ELF-1 (cell line): Measurements from ENCODE around the gene BAZ1B.
A peak's percentile ranks its signal among the peaks of the same experiment; 100 is the strongest.
"Not testable (repeated sequence)": the region's sequence is repeated elsewhere in the genome, so short reads cannot be mapped to it uniquely, and the experiment has no call there.

Source experiments
- DNase-seq: peaks from one replicate; pipeline ENCODE4 v3.0.0-alpha.2; 2016; ENCODE audit warnings: low read depth, low spot score

The BAZ1B gene, protein sequence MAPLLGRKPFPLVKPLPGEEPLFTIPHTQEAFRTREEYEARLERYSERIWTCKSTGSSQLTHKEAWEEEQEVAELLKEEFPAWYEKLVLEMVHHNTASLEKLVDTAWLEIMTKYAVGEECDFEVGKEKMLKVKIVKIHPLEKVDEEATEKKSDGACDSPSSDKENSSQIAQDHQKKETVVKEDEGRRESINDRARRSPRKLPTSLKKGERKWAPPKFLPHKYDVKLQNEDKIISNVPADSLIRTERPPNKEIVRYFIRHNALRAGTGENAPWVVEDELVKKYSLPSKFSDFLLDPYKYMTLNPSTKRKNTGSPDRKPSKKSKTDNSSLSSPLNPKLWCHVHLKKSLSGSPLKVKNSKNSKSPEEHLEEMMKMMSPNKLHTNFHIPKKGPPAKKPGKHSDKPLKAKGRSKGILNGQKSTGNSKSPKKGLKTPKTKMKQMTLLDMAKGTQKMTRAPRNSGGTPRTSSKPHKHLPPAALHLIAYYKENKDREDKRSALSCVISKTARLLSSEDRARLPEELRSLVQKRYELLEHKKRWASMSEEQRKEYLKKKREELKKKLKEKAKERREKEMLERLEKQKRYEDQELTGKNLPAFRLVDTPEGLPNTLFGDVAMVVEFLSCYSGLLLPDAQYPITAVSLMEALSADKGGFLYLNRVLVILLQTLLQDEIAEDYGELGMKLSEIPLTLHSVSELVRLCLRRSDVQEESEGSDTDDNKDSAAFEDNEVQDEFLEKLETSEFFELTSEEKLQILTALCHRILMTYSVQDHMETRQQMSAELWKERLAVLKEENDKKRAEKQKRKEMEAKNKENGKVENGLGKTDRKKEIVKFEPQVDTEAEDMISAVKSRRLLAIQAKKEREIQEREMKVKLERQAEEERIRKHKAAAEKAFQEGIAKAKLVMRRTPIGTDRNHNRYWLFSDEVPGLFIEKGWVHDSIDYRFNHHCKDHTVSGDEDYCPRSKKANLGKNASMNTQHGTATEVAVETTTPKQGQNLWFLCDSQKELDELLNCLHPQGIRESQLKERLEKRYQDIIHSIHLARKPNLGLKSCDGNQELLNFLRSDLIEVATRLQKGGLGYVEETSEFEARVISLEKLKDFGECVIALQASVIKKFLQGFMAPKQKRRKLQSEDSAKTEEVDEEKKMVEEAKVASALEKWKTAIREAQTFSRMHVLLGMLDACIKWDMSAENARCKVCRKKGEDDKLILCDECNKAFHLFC (N-terminal part only)

DNA sequence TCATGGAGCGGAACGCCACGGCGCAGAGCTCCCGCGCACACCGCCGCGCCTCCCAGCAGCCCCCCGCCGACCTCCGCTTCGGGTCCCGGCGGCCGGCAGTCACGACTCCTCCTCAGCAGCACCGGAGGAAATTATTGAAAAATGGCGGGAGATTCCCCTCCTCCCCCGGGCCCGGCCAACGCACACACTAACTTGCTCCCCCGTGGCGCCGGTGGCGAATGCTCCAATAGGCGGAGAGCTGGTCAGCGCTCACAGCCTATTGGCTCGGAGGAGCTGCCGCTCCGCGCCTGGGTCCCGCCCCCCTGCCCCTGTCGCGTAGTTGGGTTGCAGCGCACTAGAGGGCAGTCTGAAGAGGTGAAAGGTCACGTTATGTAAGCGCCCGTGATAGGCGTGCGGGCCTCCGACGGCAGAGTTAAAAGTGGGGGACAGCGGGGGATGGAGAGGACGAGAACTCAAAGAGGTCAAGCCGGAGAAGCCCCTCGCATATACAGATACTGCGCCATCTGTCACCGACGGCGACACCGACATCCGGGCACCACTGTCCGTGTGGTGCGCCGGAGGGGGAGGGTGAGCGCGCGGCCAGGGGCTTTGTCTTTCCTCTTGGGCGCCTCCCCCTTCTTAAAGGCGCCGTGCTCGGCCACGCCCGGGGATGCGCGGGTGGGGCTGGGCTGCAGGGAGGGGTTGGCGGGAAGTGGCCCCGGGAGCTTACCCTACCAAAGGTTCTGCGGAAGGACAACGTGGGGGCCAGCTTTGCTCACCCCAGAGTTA lies at the start of gene BAZ1B:
Gene BAZ1B (minus strand): TSS at position 189 of the 768 bp plus-strand sequence. CDS start 360 bp downstream, outside the sequence.
- peak; percentile 99 for DNase-seq

DNA sequence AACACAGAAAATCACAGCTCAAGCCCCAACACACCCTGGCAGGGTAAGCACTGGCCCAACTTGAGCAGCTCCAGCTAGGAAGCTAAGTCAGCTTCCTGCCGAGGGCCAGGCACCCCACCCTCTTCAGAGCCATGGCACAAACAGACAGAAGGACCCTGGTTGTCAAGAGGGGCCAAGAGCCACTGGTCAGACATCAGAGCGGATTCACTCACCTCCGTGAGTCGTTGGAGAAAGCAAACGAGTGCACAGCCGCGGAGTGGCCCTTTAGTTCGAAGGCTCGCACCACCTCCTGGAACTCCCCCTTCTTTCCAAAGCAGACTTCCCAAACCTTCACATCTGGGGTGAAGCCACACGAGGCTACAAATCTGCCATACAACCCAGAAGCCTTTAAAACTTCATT lies 48.9 kb upstream of the BAZ1B start:
- no peak for DNase-seq

DNA sequence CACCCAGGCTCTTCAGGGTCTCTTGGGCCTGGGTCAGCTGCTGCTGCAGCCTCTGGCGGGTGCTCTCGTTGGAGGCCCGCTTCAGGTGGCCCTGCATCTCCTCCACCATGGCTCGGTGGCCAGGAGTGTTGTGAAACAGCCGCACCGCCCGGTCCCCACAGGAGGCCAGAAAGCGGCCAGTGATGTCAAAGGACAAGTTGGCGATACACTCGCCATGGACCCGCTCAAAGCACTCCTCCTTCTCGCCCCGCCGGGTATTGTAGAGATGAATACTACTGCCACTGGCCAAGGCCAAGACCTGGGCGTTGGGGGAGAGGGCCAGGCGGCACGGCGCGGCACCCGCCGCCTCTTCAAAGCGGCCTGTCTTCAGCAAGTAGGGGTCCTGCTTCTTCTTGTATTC lies 48.4 kb upstream of the BAZ1B start:
- DNase-seq = no peak

DNA sequence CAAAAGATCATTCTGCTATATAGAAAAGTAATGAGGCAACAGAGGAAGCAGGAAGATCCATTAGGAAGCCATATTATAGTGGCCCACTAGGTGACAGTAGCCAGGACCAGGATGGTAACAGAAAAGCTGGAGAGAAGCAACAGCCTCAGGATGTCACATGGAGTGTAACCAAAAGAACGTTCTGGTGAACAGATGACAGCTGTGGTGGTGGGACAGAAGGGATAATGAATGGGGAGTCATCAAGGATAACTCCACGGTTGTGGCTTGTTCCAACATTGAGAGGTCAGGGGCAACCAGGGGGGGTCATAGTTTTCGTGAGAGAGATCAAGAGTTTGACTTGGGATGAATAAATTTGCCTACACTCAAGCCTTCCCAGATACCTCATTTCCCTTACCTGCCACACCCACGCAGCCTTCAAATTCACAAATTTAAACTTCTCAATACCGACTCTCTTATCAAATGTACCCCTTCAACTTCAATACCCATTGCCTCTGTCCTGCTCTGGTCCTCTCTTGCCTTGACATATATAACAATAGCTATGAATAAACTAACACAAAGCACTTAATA lies 47.0 kb upstream of the BAZ1B start:
- no peak for DNase-seq

DNA sequence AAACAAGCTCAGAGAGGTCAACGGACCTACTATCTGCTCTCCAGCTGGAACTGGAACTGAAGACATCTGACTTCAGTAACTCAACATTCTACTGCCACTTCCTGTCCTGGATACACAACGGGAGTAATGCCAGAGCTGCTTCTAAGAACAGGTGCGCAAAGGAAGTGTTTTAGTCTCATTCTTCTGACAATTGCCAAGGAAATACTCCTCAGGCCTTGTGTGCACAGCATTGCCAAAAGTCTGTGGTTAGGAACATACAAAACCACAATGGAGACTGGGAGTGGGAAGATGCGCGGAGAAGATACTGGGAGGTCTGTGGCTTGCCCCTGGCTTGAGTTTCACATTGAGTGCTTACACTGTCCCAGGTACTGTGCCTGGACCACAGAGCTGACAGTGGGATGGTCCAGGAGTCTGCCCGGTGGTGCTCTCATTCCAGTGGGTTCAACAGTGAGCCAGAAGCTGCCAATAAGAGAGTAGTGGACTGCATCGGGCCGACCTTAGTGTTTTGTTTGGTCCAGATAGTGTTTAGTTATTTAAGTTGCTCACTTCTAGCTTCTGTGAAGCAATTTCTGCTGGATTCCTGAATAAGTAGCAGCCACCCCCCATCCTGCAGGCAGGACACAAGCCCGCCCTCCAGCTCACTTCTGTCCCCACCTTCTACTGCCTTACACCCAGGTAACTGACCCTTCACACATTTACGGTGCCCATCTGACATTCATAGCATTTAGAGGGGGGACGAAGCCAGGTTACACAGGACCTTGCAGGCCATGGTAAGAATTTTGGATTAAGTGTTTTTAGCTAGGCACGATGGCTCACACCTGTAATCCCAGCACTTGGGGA lies 46.0 kb upstream of the BAZ1B start:
- no peak for DNase-seq

DNA sequence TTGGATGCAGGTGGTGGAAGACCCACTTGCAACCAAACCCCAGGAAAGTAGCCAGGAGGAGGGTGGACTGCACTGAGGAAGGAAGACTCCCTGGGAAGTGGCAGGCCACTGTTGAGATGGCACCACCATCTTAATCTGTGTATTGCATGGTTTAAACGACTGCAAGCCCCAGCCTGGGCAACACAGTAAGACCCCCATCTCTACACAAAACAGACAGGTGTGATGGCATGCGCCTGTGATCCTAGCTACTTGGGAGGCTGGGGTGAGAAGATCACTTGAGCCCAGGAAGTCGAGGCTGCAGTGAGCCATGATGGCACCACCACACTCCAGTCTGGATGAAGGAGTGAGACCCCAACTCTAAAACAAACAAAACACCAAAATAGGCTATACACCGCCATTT lies 45.0 kb upstream of the BAZ1B start:
- no peak for DNase-seq

DNA sequence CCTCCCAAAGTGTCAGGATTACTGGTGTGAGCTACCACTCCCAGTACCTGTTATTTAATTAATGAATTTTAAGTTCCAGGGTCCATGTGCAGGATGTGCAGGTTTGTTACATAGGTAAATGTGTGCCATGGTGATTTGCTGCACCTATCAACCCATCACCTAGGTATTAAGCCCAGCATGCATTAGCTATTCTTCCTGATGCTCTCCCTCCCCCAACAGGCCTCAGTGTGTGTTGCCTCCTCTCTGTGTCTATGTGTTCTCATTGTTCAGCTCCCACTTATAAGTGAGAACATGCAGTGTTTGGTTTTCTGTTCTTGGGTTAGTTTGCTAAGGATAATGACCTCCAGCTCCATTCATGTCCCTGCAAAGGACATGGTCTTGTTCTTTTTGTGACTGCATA lies 44.3 kb upstream of the BAZ1B start:
- not testable (repeated sequence) for DNase-seq

DNA sequence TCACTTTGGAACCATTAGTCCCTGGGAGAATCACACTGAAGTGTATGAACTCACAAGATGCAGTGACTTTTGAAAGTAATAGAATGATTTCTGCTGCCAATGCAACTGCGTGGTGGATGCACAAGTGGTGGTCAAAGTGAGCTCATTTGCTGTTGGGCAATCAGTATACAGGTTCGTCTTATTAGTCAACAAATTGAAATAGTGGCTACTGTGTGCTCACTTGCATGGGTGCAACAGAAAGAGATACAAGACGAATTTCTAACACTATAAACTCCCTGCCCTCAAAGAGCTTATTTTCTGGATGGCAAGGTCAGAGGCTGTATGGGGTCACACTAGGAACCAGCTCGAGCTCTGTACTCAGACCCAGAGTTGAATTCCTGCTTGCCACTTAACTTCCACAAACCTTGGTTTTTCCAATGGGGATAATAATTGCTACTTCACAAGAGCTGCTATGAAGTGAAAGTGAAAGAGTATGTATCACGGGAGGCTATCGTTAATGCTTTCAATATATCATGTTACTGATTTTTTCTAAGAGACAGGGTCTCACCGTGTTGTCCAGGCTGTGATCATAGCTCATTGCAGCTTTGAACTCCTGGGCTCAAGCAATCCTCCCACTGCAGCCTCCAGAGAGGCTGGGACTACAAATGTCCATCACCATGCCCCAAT lies 43.7 kb upstream of the BAZ1B start:
- DNase-seq = no peak

DNA sequence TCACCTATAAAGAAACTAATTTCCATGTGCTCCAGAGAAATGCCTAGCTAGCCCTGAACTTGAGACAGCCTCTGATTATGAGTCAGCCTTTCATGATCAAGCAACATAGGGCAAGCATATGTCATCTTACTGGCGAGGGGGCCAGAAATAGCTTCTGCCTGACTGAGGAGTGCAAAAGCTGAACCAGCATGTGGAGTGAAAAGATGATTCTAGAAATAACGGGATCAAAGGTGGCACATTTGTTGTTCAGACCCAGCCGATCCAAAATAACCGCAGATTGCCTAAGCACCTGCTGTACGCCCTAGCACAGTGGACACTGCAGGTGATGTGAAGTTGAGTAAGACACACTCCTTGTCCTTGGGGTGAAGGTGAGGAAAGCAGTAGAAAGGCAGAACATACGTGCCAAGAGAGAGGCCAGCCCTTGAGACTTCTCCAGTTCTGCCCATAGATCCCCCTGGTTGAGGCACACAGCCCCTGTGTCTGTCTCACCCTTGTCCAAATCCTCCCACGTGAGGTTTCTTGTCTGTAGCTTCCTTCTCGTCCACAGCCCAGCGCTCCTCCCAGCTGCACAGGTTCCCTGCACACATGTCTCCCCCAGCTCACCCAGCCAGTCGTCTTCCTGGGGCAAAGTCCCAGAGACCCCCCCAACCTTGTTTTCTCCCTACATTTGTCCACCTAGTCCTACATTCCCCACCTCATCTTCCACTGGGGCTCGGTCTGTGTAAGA lies 38.2 kb upstream of the BAZ1B start:
- no peak for DNase-seq

DNA sequence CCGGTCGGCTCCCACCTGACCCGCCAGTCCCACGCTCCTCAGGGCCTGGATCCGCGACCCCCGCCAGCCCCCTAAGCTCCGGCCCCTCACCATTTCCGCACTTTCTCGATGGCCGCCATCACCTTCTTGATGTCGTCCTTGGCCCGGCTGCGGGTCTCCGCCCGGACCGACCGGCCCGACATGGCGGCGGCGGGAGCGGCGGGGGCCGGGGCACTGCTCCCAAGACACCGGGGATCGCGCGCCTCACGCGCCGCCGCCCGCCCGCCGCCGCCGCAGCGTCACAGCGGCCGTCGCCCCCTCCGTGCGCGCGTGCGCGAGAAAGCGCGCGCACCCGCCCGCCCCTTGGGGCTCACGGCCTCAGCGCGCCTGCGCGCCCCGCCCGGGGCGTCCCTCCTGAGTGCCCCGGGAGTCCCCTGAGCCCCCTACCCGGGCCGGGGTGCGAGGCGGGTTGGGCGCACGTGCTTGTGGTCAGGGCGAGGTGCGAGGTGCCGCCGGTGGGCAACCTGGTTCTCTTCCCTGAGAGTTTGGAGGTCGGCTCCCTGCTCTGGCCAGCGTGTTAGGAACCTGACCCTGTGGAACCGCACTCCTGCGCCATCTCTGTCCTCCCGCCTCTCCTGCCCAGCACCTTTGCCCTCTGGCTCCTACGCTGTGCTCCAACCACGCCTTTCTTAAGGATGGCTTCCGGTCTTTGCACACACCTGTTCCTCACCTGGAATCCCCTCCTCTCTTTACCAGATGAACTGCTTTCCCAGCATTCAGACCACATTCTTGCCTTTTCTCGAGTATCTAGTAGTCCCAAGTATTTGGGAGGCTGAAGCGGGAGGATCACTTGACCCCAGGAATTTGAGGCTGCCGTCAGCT lies 35.5 kb upstream of the BAZ1B start, which contains the start of gene BCL7B:
Gene BCL7B (minus strand): TSS at position 294 of the 861 bp plus-strand sequence. CDS start 112 bp downstream, at position 182.
- DNase-seq = peak; percentile 84

DNA sequence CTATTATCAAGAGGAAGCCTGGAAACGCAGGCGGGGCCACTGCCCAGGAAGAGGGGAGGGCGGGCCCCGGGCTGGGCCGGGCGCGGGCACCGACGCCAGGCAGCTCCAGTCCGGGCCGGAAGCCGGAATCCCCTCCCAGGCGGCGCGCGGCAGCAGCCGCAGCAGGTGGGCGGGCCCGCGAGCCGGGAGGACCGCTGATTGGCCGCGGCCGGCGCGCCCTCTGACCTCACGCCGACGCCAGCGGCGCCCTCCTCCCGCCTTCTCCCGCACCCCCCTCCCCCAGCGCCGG lies 35.0 kb upstream of the BAZ1B start:
- peak; percentile 96 for DNase-seq

DNA sequence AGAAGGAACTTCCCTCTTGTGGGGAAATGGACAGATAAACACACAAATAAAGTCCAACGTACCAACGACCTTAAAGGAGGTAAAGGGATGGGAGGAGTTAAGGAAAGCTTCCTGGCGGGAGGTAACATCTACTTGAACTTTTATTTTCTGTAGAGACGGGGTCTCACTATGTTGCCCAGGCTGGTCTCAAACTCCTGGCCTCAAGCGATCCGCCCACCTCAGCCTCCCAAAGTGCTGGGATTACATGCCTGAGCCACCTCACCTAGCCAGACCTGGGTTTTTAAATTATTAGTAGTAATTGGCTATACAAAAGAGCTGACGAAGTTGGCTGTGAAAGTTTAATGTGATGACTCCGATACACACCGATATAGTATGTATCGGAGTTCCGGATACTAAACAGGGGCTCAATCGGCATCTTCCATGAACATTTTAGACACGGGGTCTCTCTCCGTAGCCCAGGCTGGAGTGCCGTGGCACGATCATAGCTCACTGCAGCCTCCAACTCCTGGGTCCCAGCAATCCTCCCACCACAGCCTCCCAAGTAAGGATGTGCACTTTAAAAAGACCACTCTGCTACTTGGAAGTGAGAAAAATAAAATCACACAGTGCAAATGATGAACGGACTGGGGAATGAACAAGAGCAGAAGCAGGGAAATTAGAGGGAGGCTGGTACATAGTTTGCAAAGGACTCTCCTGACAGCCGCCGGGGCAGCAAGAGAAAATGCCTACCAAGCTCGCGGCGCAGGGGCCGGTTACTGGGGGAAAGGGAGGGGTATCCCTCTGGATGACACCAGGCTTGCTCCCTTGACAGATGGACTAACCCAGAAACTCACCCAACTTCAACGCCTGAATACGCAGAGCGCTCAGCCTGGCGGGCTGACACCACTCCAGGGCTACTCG lies 34.4 kb upstream of the BAZ1B start:
- no peak for DNase-seq

DNA sequence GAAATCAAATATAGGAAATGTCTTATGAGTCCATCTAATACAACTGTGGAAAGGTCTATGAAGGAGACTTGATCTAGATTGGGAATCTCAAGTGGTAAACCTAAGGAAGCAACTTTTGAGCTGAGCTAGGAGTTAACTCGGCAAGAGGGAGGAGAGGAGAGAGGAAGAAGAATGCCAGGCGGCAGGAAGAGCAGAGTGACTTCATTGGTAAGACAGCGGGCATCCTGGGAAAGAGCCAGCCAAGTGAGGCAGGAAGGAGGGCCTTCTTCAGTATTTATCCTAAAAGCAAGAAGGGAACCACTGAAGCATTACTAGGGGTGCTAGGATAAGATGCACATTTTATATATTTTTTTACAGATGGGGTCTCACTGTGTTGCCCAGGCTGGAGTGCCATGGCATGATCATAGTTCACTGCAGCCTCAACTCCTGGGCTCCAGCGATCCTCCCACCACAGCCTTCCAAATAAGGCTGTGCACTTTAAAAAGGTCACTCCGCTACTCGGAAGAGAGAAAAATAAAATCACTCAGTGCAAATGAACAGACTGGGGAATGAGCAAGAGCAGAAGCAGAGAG lies 33.4 kb upstream of the BAZ1B start:
- no peak for DNase-seq

DNA sequence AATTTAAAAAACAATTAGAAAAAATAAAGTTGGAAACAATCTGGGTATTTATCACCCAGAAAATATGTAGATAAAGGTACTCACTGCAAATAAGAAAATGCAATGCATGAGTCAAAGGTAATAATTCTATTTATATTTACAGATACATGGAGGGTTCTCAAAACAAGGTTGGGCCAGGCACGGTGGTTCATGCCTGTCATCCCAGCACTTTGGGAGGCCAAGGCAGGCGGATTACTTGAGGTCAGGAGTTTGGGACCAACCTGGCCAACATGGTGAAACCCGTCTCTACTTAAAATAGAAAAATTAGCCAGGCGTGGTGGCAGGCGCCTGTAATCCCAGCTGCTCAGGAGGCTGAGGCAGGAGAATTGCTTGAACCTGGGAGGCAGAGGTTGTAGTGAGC lies 28.0 kb upstream of the BAZ1B start:
- not testable (repeated sequence) for DNase-seq

DNA sequence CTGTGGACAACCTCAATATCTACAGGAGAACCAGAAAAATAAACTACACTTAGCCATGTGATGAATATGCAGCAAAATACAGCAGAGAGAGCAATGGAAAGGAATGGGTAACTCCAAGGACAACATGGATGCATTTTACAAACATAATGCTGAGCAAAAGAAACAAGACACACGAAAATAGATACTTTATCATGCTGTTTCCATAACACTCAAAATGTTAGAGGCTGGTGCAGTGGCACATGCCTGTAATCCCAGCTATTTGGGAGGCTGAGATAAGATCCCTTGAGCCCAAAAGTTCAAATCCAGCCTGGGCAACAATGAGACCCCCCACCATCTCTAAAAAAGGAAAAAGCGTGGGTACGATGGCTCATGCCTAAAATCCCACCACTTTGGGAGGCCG lies 27.1 kb upstream of the BAZ1B start:
- DNase-seq = no peak

DNA sequence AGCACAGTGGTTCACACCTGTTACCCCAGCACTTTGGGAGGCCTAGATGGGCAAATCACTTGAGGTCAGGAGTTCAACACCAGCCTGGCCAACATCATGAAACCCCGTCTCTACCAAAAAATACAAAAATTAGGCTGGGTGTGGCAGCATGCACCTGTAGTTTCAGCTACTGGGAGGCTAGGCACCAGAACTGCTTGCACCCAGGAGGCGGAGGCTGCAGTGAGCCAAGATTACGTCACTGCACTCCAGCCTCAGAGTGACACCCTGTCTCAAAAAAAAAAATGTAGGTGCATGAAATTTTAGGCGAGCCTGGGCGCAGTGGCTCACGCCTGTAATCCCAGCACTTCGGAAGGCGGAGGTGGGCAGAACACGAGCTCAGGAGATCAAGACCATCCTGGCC lies 25.7 kb upstream of the BAZ1B start:
- DNase-seq = no peak

DNA sequence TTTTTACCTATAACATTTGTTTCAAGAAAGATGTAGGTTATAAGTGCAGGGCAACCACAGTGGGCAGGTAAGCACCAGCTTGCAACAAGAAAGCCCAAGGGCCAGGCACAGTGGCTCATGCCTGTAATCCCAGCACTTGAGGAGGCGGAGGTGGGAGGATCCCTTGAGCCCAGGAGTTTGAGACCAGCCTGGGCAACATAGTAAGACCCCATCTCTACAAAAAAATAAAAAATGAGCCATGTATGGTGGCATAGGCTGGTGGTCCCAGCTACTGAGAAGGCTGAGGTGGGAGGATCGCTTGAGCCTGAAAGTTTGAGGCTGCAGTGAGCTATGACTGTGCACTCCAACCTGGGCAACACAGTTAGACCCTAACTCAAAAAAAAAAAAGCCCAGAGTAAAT lies 22.6 kb upstream of the BAZ1B start:
- no peak for DNase-seq
